ENCODE measurements around the gene ZRANB3. TPM values are rescaled to one million over a fixed set of nuclear protein-coding genes. Genes with fewer than 3 reads are reported as not detected.
A peak's percentile ranks its signal among the peaks of the same experiment; 100 is the strongest.

ZRANB3 gene
- total RNA-seq, 1 experiment from 2014 or later: 15.9 TPM

DNA sequence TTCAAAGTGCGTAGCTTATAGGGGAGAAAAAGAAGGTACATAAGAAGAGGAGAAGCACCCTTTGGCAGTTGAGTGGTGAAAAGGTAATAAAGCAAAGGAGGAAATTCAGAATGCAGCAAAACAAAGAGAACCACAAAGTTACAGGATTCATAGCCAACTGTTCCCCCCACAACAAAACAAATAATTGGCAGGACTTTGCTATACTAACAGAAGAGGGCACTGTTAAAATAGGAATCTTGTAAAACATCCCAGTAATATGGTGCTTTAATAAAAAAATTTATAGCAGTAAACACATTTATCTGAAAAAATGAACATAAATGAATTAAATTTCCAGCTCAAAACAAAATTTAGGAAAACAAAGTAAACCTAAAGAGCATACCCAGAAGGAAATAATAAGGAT is 42.6 kb upstream of the ZRANB3 start:
- DNase-seq (ENCODE audit: low spot score) (no peak), ATAC-seq (no peak)
- TF ChIP-seq ZNF423 (CRISPR knock-in tag; IDR thresholded peaks at IDR 0.05): no peak
- no peak for TF ChIP-seq ZMAT4 (CRISPR knock-in tag; IDR thresholded peaks at IDR 0.05)
- TF ChIP-seq NR2C2 (CRISPR knock-in tag; IDR thresholded peaks at IDR 0.05): no peak
- no peak for TF ChIP-seq CBFB (CRISPR knock-in tag; IDR thresholded peaks at IDR 0.05; ENCODE audit: low read depth)
- no peak for TF ChIP-seq ZNF232 (CRISPR knock-in tag; IDR thresholded peaks at IDR 0.05)
- TF ChIP-seq ZNF532 (CRISPR knock-in tag; IDR thresholded peaks at IDR 0.05; ENCODE audit: borderline replicate concordance): no peak
- TF ChIP-seq, protein P1, sequence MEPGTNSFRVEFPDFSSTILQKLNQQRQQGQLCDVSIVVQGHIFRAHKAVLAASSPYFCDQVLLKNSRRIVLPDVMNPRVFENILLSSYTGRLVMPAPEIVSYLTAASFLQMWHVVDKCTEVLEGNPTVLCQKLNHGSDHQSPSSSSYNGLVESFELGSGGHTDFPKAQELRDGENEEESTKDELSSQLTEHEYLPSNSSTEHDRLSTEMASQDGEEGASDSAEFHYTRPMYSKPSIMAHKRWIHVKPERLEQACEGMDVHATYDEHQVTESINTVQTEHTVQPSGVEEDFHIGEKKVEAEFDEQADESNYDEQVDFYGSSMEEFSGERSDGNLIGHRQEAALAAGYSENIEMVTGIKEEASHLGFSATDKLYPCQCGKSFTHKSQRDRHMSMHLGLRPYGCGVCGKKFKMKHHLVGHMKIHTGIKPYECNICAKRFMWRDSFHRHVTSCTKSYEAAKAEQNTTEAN (CRISPR knock-in tag; IDR thresholded peaks at IDR 0.05): no peak
- TF ChIP-seq ZBTB21 (CRISPR knock-in tag; IDR thresholded peaks at IDR 0.05; ENCODE audit: borderline replicate concordance): no peak
- TF ChIP-seq, protein P2, sequence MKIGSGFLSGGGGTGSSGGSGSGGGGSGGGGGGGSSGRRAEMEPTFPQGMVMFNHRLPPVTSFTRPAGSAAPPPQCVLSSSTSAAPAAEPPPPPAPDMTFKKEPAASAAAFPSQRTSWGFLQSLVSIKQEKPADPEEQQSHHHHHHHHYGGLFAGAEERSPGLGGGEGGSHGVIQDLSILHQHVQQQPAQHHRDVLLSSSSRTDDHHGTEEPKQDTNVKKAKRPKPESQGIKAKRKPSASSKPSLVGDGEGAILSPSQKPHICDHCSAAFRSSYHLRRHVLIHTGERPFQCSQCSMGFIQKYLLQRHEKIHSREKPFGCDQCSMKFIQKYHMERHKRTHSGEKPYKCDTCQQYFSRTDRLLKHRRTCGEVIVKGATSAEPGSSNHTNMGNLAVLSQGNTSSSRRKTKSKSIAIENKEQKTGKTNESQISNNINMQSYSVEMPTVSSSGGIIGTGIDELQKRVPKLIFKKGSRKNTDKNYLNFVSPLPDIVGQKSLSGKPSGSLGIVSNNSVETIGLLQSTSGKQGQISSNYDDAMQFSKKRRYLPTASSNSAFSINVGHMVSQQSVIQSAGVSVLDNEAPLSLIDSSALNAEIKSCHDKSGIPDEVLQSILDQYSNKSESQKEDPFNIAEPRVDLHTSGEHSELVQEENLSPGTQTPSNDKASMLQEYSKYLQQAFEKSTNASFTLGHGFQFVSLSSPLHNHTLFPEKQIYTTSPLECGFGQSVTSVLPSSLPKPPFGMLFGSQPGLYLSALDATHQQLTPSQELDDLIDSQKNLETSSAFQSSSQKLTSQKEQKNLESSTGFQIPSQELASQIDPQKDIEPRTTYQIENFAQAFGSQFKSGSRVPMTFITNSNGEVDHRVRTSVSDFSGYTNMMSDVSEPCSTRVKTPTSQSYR (CRISPR knock-in tag; IDR thresholded peaks at IDR 0.05): no peak
- TF ChIP-seq, protein P3, sequence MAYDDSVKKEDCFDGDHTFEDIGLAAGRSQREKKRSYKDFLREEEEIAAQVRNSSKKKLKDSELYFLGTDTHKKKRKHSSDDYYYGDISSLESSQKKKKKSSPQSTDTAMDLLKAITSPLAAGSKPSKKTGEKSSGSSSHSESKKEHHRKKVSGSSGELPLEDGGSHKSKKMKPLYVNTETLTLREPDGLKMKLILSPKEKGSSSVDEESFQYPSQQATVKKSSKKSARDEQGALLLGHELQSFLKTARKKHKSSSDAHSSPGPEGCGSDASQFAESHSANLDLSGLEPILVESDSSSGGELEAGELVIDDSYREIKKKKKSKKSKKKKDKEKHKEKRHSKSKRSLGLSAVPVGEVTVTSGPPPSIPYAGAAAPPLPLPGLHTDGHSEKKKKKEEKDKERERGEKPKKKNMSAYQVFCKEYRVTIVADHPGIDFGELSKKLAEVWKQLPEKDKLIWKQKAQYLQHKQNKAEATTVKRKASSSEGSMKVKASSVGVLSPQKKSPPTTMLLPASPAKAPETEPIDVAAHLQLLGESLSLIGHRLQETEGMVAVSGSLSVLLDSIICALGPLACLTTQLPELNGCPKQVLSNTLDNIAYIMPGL (CRISPR knock-in tag; IDR thresholded peaks at IDR 0.05): no peak
- TF ChIP-seq JAZF1 (CRISPR knock-in tag; IDR thresholded peaks at IDR 0.05): no peak
- no peak for TF ChIP-seq ATF6 (CRISPR knock-in tag; IDR thresholded peaks at IDR 0.05)
- TF ChIP-seq FOXJ3 (CRISPR knock-in tag; IDR thresholded peaks at IDR 0.05; ENCODE audit: borderline replicate concordance): no peak
- TF ChIP-seq KAT7 (CRISPR knock-in tag; IDR thresholded peaks at IDR 0.05; ENCODE audit: borderline replicate concordance): no peak
- no peaks in the 10 kb centered on the region for H3K9me3 Mint-ChIP-seq
- no peaks in the 10 kb centered on the region for H3K27me3 Mint-ChIP-seq (ENCODE audit: low read depth)
- ChIA-PET CTCF (interaction anchor here (0.8 to 2.1 kb wide), 4 partner anchors 13 to 136 kb away, joined by 3 to 11 read pairs (median 6); no protein-coding TSS in a partner anchor), POLR2A (no interaction called here)
- H3K36me3 Mint-ChIP-seq: peaks cover 5% of the 10 kb centered on the region
- no peak overlapping the region for H3K4me3 Mint-ChIP-seq
- H3K27ac Mint-ChIP-seq: 0 out of 2 replicates have a peak overlapping the region, but pooled peaks have one; percentile 28
- H3K4me1 Mint-ChIP-seq: peaks cover 9% of the 10 kb centered on the region
